Measurements from ENCODE around the gene DSP.

- TF ChIP-seq CTCF (IDR thresholded peaks at IDR 0.05), result no peak
- no peak for TF ChIP-seq POLR2A (IDR thresholded peaks at IDR 0.05)
These were observed 45.1 kb upstream of the DSP start for GRCh38 chr6:7496266-7496875.

All from sigmoid colon (tissue), 3 donors.